Omental fat pad (tissue), 4 donors: Measurements from ENCODE around the gene AMELX. TPM values are rescaled to one million over a fixed set of nuclear protein-coding genes. Genes with fewer than 3 reads are reported as not detected.

Experiments used
- ATAC-seq: fragments of 150-250 bp; one replicate; pipeline ENCODE4 v1.9.1; 2016; ENCODE audit warnings: mild to moderate bottlenecking, moderate library complexity; ENCODE audit not compliant: low FRiP score
- DNase-seq: peaks from one replicate; pipeline ENCODE4 v3.0.0-alpha.2; 2019; ENCODE audit warnings: low spot score
- CTCF ChIP-seq, 3 donors: fragments of 450-650 bp; IDR thresholded peaks; one replicate each; pipeline ENCODE4 v1.5.1; 2016 to 2017; ENCODE audit warnings: antibody characterized with exemption in 3 of 3, mild to moderate bottlenecking in 3 of 3, moderate library complexity in 2 of 3
- small RNA-seq: library from RNA; depleted of rRNA; stranded (forward); fragments of <200 nt; gene quantifications from one replicate; pipeline ENCODE3, GENCODE V24; 2016
- total RNA-seq, 4 donors: library from RNA; depleted of rRNA; stranded (reverse); fragments of >200 nt; gene quantifications; one replicate each; pipeline ENCODE4 v1.1.0, GENCODE V29; 2016

AMELX gene
- total RNA-seq, 4 donors from 2014 or later = not detected

GRCh38 chrX:11341274-11342201 is 48.3 kb downstream of the AMELX start:
- peak; percentile 83 for DNase-seq
- TF ChIP-seq CTCF (IDR thresholded peaks at IDR 0.05) = no peak
- ATAC-seq = peak; percentile 90

- no peak for TF ChIP-seq CTCF (IDR thresholded peaks at IDR 0.05)
- DNase-seq (no peak), ATAC-seq (no peak)
Observed at GRCh38 chrX:11342673-11343072, 49.5 kb downstream of the AMELX start.

GRCh38 chrX:11346121-11346682 is 53.0 kb downstream of the AMELX start:
- no peak for DNase-seq
- no peak for ATAC-seq
- no peak for TF ChIP-seq CTCF (IDR thresholded peaks at IDR 0.05)

- TF ChIP-seq CTCF (IDR thresholded peaks at IDR 0.05) = no peak
- DNase-seq = no peak
- ATAC-seq = no peak
Observed at GRCh38 chrX:11347300-11347699, 54.1 kb downstream of the AMELX start.

GRCh38 chrX:11349020-11349419 is 55.8 kb downstream of the AMELX start:
- ATAC-seq (no peak), DNase-seq (no peak)
- no peak for TF ChIP-seq CTCF (IDR thresholded peaks at IDR 0.05)

GRCh38 chrX:11349661-11350337 is 56.6 kb downstream of the AMELX start:
- no peak for DNase-seq
- TF ChIP-seq CTCF (IDR thresholded peaks at IDR 0.05) = no peak

More at GRCh38 chrX:11349661-11350337, 56.6 kb downstream of the AMELX start:
- no peak for ATAC-seq

Small RNA genes within 50 kb of the gene (small RNA-seq; reads per million reads assigned to genes)
- not detected for gene MIR548AX

Other genes with a start within 250 kb of the AMELX start
- 10 to 100 TPM in 3 of 4 donors, 1 to 10 TPM in 1; 9.3 to 13.6 (median 10.5) TPM for gene HCCS, start 182.1 kb upstream of the AMELX start, total RNA-seq